NCI-H2081 treated with DMSO at 0.1 percent for 48 hours (cell line): ENCODE results near the gene CEPT1.

Experiments
- DNase-seq: peaks from one replicate; lab custom pipeline; 2025; lab: John Stamatoyannopoulos, UW

The CEPT1 gene

DNA sequence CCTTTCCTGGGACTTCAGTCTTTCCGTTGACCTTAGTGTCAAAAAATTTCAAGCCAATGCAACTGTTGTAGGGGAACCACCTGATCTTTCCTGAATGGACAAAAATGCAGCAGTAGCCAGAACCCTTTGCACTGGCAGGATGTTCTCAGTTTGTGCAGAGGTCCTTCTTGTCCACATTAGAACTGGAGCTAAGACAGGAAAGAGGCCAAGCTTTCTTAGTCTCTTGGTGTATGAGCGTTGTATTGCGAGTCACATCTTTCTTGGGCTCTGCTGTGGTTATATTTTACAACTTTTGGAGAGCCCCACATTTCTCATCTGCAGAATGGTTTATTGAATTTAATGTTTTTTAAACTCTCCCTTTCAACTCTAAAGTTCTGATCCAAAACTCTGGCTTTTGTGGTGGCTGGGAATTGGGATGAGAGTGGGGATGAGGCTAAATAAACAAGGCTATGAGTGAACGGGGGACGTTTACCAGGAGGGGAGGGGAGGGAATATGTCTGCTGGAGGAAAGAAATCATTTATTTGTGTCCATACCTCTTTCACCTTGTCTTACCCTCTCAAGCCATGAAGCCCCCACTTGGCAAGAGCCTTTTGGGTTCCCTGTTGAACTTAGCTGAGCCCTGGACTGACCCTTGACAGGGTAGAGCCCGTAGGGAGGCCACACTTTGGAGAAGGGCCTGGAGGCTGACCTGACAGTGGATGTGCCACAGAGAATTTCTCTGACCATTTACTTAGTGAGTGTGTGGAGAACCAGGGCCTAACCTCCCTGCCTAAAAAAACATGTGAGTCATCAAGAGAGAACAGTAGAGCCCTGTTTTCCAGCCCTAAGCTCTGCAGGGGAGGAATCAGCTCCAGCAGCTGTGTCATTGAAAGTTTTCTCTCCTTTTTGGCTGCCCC lies 88.1 kb downstream of the CEPT1 start:
- DNase-seq: no peak

DNA sequence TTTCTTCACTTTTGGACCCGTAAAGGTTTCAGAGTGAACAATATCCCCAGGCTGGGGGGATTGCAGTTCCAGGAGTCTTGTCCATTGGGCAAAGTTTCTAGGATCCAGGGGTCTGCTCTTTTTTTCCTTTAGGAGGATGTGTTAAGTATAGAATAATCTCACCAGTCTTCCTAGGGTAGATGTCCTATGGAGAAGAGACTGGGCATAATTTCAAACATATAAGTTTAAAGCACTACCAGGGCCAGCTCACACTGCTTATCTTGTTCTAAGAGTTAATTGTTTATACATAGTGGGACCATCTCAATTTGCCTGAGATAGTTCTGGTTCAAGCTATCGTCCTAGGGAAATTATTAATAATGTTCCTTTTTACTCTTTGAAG lies 88.7 kb downstream of the CEPT1 start:
- DNase-seq: no peak

GRCh38 chr1:111232134-111232533 lies 92.1 kb downstream of the CEPT1 start:
- no peak for DNase-seq

DNA sequence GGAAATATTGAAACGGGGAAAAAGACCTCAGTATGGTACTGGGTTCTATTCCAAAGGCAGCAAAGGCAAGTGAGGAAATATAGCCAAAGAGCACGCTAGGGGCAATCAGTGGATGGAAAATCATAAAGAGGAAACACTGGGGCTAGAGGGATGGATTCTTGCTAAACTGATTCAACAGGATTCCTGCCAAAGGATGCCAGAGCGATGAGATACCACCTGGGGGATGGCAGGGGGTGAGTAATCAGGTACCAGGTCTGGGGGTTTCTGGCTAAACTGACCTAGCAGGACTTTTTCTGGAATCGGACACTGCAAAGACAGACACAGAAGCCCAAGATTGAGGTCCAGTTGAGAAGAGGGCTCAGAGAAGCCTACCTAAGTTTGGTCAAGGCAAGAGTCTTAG lies 94.2 kb downstream of the CEPT1 start:
- no peak for DNase-seq
